Stimulated activated CD8-positive, alpha-beta memory T cell treated with anti-CD3 and anti-CD28 coated beads, Interleukin-15, amount 100 ng/mL, for 24 hours (primary cell): ENCODE data around the gene FDPS.
"Not testable (repeated sequence)": the region's sequence is repeated elsewhere in the genome, so short reads cannot be mapped to it uniquely, and the experiment has no call there.

Experiments used
- DNase-seq: peaks from one replicate; pipeline ENCODE4 v3.0.0-alpha.2; 2020; ENCODE audit warnings: low read depth

FDPS gene

GRCh38 chr1:155320252-155320651 is 11.6 kb downstream of the FDPS start:
- DNase-seq = no peak

- DNase-seq = peak; percentile 44
These were observed 12.3 kb downstream of the FDPS start, which contains the start of gene RUSC1 for GRCh38 chr1:155320661-155321617. RUSC1 (plus strand) TSS chr1:155320894; CDS start chr1:155321774, 880 bp downstream.

- DNase-seq = no peak
These were observed 13.2 kb downstream of the FDPS start for GRCh38 chr1:155321639-155322503.

GRCh38 chr1:155322571-155322952 is 13.9 kb downstream of the FDPS start:
- DNase-seq = no peak

GRCh38 chr1:155322953-155323728 is 14.5 kb downstream of the FDPS start:
- DNase-seq = peak; percentile 90

GRCh38 chr1:155323729-155324036 is 15.0 kb downstream of the FDPS start:
- peak; percentile 63 for DNase-seq

- peak; percentile 64 for DNase-seq
These were observed 15.5 kb downstream of the FDPS start for GRCh38 chr1:155324037-155324716.

GRCh38 chr1:155324717-155325602 is 16.3 kb downstream of the FDPS start:
- no peak for DNase-seq

GRCh38 chr1:155325603-155325893 is 16.9 kb downstream of the FDPS start:
- no peak for DNase-seq

- DNase-seq = no peak
These were observed 17.4 kb downstream of the FDPS start for GRCh38 chr1:155326020-155326526.

- DNase-seq = no peak
These were observed 18.0 kb downstream of the FDPS start for GRCh38 chr1:155326631-155327037.

- no peak for DNase-seq
These were observed 19.3 kb downstream of the FDPS start for GRCh38 chr1:155327981-155328380.

GRCh38 chr1:155328856-155329255 is 20.2 kb downstream of the FDPS start:
- not testable (repeated sequence) for DNase-seq

GRCh38 chr1:155329980-155330598 is 21.4 kb downstream of the FDPS start:
- no peak for DNase-seq

- DNase-seq = no peak
These were observed 26.3 kb downstream of the FDPS start for GRCh38 chr1:155334962-155335361.

- no peak for DNase-seq
These were observed 30.9 kb downstream of the FDPS start for GRCh38 chr1:155339515-155340097.

GRCh38 chr1:155342842-155343241 is 34.2 kb downstream of the FDPS start:
- DNase-seq = no peak

GRCh38 chr1:155352631-155353030 is 44.0 kb downstream of the FDPS start:
- no peak for DNase-seq

- no peak for DNase-seq
These were observed 51.4 kb downstream of the FDPS start for GRCh38 chr1:155360051-155360450.
